Epithelial cell of esophagus (primary cell): ENCODE measurements around the gene ADARB2.

ENCODE experiments used
- DNase-seq: peaks from one replicate; pipeline ENCODE4 v3.0.0; 2010; ENCODE audit warnings: low read depth
- H3K4me3 ChIP-seq: 2 replicates; pipeline ENCODE4 v1.5.1; 2011; ENCODE audit warnings: mild to moderate bottlenecking, low read length, control low read depth
- CTCF ChIP-seq: IDR thresholded peaks from 2 replicates; pipeline ENCODE4 v1.5.1; 2011; ENCODE audit warnings: low read depth, mild to moderate bottlenecking, low read length, control low read depth, inconsistent platforms; ENCODE audit not compliant: insufficient read depth; ENCODE audit errors: missing control alignments

Gene ADARB2

GRCh38 chr10:1523221-1523620 is 214.1 kb downstream of the ADARB2 start:
- no peak for TF ChIP-seq CTCF
- DNase-seq = no peak

GRCh38 chr10:1522237-1522636 is 215.1 kb downstream of the ADARB2 start:
- DNase-seq = no peak
- H3K4me3 ChIP-seq = no peak overlapping the region
- TF ChIP-seq CTCF = no peak

More at GRCh38 chr10:1523221-1523620, 214.1 kb downstream of the ADARB2 start:
- H3K4me3 ChIP-seq = no peak overlapping the region

GRCh38 chr10:1521741-1522140 is 215.6 kb downstream of the ADARB2 start:
- no peak for TF ChIP-seq CTCF
- no peak for DNase-seq
- no peak overlapping the region for H3K4me3 ChIP-seq

GRCh38 chr10:1520909-1521565 is 216.3 kb downstream of the ADARB2 start:
- no peak for TF ChIP-seq CTCF
- DNase-seq = no peak
- H3K4me3 ChIP-seq = no peak overlapping the region

- DNase-seq = no peak
- TF ChIP-seq CTCF = no peak
- no peak overlapping the region for H3K4me3 ChIP-seq
Measured at GRCh38 chr10:1519391-1519790, 217.9 kb downstream of the ADARB2 start.

- no peak for DNase-seq
- no peak overlapping the region for H3K4me3 ChIP-seq
- TF ChIP-seq CTCF = no peak
Measured at GRCh38 chr10:1517684-1518083, 219.6 kb downstream of the ADARB2 start.
